ENCODE data around the gene KCNJ9. TPM values are rescaled to one million over a fixed set of nuclear protein-coding genes. Genes with fewer than 3 reads are reported as not detected.

The KCNJ9 gene
- total and polyA plus RNA-seq, 2 of the 13 experiments (the other 11 are each of a cell fraction or from before 2014, with no cell fraction given) = not detected

- TF ChIP-seq ZNF281 (CRISPR knock-in tag; IDR thresholded peaks at IDR 0.05; ENCODE audit: borderline replicate concordance) (no peak), PHF21A (CRISPR knock-in tag; IDR thresholded peaks at IDR 0.05) (no peak), SP5 (CRISPR knock-in tag; IDR thresholded peaks at IDR 0.05; ENCODE audit: borderline replicate concordance, low read depth) (no peak), GLI4 (CRISPR knock-in tag; IDR thresholded peaks at IDR 0.05; ENCODE audit: borderline replicate concordance) (0 out of 2 replicates have a peak, but pooled peaks have one; percentile 26), ZNF530 (CRISPR knock-in tag; IDR thresholded peaks at IDR 0.05; ENCODE audit: low read depth) (no peak), ZNF331 (CRISPR knock-in tag; IDR thresholded peaks at IDR 0.05) (no peak), MYNN (CRISPR knock-in tag; IDR thresholded peaks at IDR 0.05; ENCODE audit: low read depth) (no peak), ZMAT5 (CRISPR knock-in tag; IDR thresholded peaks at IDR 0.05; ENCODE audit: borderline replicate concordance, low read depth) (no peak), GATA4 (IDR thresholded peaks at IDR 0.05; ENCODE audit: borderline replicate concordance, low read depth) (no peak), ZNF512 (CRISPR knock-in tag; IDR thresholded peaks at IDR 0.05) (no peak)
- TF ChIP-seq, protein P1, sequence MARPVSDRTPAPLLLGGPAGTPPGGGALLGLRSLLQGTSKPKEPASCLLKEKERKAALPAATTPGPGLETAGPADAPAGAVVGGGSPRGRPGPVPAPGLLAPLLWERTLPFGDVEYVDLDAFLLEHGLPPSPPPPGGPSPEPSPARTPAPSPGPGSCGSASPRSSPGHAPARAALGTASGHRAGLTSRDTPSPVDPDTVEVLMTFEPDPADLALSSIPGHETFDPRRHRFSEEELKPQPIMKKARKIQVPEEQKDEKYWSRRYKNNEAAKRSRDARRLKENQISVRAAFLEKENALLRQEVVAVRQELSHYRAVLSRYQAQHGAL (CRISPR knock-in tag; IDR thresholded peaks at IDR 0.05; ENCODE audit: not compliant biosample characterization) = no peak
- TF ChIP-seq, protein P2, sequence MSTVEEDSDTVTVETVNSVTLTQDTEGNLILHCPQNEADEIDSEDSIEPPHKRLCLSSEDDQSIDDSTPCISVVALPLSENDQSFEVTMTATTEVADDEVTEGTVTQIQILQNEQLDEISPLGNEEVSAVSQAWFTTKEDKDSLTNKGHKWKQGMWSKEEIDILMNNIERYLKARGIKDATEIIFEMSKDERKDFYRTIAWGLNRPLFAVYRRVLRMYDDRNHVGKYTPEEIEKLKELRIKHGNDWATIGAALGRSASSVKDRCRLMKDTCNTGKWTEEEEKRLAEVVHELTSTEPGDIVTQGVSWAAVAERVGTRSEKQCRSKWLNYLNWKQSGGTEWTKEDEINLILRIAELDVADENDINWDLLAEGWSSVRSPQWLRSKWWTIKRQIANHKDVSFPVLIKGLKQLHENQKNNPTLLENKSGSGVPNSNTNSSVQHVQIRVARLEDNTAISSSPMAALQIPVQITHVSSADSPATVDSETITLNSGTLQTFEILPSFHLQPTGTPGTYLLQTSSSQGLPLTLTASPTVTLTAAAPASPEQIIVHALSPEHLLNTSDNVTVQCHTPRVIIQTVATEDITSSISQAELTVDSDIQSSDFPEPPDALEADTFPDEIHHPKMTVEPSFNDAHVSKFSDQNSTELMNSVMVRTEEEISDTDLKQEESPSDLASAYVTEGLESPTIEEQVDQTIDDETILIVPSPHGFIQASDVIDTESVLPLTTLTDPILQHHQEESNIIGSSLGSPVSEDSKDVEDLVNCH (CRISPR knock-in tag; IDR thresholded peaks at IDR 0.05) = no peak
- TF ChIP-seq, protein P3, sequence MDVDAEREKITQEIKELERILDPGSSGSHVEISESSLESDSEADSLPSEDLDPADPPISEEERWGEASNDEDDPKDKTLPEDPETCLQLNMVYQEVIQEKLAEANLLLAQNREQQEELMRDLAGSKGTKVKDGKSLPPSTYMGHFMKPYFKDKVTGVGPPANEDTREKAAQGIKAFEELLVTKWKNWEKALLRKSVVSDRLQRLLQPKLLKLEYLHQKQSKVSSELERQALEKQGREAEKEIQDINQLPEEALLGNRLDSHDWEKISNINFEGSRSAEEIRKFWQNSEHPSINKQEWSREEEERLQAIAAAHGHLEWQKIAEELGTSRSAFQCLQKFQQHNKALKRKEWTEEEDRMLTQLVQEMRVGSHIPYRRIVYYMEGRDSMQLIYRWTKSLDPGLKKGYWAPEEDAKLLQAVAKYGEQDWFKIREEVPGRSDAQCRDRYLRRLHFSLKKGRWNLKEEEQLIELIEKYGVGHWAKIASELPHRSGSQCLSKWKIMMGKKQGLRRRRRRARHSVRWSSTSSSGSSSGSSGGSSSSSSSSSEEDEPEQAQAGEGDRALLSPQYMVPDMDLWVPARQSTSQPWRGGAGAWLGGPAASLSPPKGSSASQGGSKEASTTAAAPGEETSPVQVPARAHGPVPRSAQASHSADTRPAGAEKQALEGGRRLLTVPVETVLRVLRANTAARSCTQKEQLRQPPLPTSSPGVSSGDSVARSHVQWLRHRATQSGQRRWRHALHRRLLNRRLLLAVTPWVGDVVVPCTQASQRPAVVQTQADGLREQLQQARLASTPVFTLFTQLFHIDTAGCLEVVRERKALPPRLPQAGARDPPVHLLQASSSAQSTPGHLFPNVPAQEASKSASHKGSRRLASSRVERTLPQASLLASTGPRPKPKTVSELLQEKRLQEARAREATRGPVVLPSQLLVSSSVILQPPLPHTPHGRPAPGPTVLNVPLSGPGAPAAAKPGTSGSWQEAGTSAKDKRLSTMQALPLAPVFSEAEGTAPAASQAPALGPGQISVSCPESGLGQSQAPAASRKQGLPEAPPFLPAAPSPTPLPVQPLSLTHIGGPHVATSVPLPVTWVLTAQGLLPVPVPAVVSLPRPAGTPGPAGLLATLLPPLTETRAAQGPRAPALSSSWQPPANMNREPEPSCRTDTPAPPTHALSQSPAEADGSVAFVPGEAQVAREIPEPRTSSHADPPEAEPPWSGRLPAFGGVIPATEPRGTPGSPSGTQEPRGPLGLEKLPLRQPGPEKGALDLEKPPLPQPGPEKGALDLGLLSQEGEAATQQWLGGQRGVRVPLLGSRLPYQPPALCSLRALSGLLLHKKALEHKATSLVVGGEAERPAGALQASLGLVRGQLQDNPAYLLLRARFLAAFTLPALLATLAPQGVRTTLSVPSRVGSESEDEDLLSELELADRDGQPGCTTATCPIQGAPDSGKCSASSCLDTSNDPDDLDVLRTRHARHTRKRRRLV (CRISPR knock-in tag; IDR thresholded peaks at IDR 0.05) = no peak
Observed at GRCh38 chr1:160097911-160098851, 16.8 kb downstream of the KCNJ9 start, which contains the start of gene IGSF8 (continued).
